H1 (cell line): Measurements from ENCODE around the gene VPS13A. TPM values are rescaled to one million over a fixed set of nuclear protein-coding genes. Genes with fewer than 3 reads are reported as not detected.

Source experiments
- JUN ChIP-seq: IDR thresholded peaks from 2 replicates; pipeline ENCODE4 v1.6.1; 2011; ENCODE audit warnings: low read depth, mild to moderate bottlenecking, improper control_type of control experiment, low read length
- SAP30 ChIP-seq: fragments of 300-600 bp; sonication (generic); IDR thresholded peaks from 2 replicates; pipeline ENCODE4 v1.7.1; 2012; ENCODE audit warnings: low read length, moderate library complexity, mild to moderate bottlenecking, inconsistent platforms; ENCODE audit not compliant: insufficient read depth, insufficient replicate concordance
- SP1 ChIP-seq: IDR thresholded peaks from 2 replicates; pipeline ENCODE4 v1.6.1; 2011; ENCODE audit warnings: low read depth, low read length
- SUZ12 ChIP-seq: fragments of 200-600 bp; sonication (generic); IDR thresholded peaks from 2 replicates; pipeline ENCODE4 v1.6.1; 2012; ENCODE audit warnings: mild to moderate bottlenecking, inconsistent platforms, low read length, moderate library complexity, mixed read lengths
- polyA plus RNA-seq, 7 experiments: library from polyadenylated mRNA; depleted of rRNA in 3 of 7; stranded (reverse) in 5 of 7; unstranded in 2 of 7; fragments of >200 nt in 5 of 7; fragments of 200-250 nt in 2 of 7; gene quantifications; 1 replicate in 5 of 7; 2 replicates in 1 of 7; 4 replicates in 1 of 7; pipeline versions ENCODE4 v1.2.1 to v1.2.3, GENCODE V29; 2011 to 2013; ENCODE audit warnings: missing spikeins in 2 of 7, mixed read lengths in 2 of 7
- total RNA-seq: library from RNA; stranded (reverse); fragmentation: NEBNext Ultra II Directional; extraction: Animal tissue kit (Norgen Biotek cat#: 25700); gene quantifications from 2 replicates; pipeline ENCODE4 v1.2.1, GENCODE V29; 2021

Gene VPS13A
- total and polyA plus RNA-seq, 2 of the 8 experiments (the other 6 are each of a cell fraction or from before 2014, with no cell fraction given) = 6.0 to 36.5 TPM

DNA sequence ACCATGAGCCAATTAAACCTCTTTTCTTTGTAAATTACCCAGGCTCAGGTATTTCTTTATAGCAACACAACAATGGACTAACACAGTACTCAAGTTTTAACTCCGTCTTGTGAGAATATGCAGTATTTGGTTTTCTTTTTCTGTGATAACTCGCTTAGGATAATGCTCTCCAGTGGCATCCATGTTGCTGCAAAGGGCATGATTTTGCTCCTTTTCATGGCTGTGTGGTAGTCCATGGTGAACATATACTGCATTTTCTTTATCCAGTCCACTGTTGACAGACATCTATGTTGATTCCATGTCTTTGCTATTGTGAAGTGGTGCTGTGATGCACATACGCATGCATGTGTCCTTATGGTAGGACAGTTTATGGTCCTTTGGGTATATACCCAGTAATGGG is 10.9 kb downstream of the VPS13A start (continued):
- TF ChIP-seq SAP30 (no peak), SUZ12 (no peak), SP1 (no peak), JUN (no peak)
